Right ventricle myocardium superior (tissue), 1 donor: ENCODE results near the gene TIAM1. TPM values are rescaled to one million over a fixed set of nuclear protein-coding genes. Genes with fewer than 3 reads are reported as not detected.
A peak's percentile ranks its signal among the peaks of the same experiment; 100 is the strongest.

Experiments used
- ATAC-seq: fragments of 200-7000 bp; cut with Tn5 transposase; one replicate; pipeline ENCODE4 v1.9.1; 2020; ENCODE audit warnings: mild to moderate bottlenecking; ENCODE audit not compliant: poor library complexity
- DNase-seq: peaks from one replicate; pipeline ENCODE4 v3.0.0-alpha.2; 2020
- intact Hi-C: fragments of 100-400 bp; cut with DNase I; formaldehyde crosslinking; loops from one replicate; pipeline ENCODE4 v1.11.2; 2022
- total RNA-seq: library from RNA; stranded (reverse); fragmentation: NEBNext Ultra II Directional; extraction: Animal tissue kit (Norgen Biotek cat#: 25700); gene quantifications from one replicate; pipeline ENCODE4 v1.2.1, GENCODE V29; 2021
- donor health status: DM: no; HTN: yes; CAD: no; lungs with severe emphysema.

TIAM1 gene
- total RNA-seq, 1 donor from 2014 or later: 2.9 TPM

DNA sequence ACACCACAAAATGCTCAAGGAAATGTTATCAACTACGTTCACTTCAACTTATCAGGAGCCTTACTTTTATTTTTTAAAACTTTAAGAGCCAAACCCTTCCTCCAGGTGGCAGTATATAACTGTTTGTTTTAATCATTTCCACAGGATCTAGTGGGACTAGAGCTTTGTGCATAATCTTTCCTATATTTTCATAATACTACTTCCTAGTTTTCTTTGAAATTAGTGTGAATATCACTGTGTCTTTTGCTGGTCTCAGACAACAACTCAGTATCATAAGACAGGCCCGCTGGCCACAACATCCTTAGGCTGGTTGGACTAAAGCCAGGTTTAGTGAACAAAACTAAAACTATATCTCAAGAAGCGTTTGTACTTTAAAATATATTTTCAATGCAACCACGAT lies 145.5 kb downstream of the TIAM1 start:
- intact Hi-C loops: loop anchor here (5.0 kb wide), 2 partner anchors 384 to 404 kb away; no protein-coding TSS in a partner anchor
- peak; percentile 53 for ATAC-seq

GRCh38 chr21:31196724-31197123 lies 147.3 kb downstream of the TIAM1 start:
- no peak for ATAC-seq
- intact Hi-C loops: loop anchor here (5.0 kb wide), 2 partner anchors 386 to 406 kb away; no protein-coding TSS in a partner anchor
- no peak for DNase-seq

More for the DNA sequence above, 145.5 kb downstream of the TIAM1 start:
- DNase-seq: no peak

DNA sequence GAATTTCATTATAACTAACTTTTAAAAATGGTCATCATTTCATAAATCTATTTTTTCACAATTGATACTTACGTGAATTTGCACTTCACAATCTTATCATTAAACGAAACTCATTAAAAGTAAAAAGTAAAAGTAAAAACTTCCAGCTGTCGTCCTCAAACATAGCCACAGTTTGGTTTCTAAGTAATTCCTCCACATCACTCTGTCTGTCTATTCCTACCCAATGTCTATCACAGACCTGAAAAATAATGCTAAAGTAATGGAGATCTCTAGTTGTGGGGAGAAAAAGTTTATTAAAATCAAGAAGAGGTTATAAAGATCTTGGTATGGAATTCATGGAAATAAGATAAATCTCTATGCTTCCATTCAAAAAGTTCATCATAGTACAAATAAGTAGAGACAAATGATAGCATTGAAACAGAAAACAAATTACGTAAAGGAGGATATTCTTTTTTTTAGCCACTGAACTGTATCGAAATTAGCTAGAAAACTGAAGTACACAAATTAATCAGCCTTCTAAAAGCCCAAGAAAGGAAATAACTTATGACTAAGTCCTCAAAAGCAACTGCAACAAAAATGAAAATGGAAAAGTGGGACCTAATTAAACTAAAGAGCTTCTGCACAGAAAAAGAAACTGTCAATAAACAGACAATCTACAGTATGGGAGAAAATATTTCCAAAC lies 148.6 kb downstream of the TIAM1 start:
- intact Hi-C loops: loop anchor here (5.0 kb wide), 2 partner anchors 387 to 407 kb away; no protein-coding TSS in a partner anchor
- ATAC-seq: no peak
- DNase-seq: no peak

- DNase-seq (no peak), ATAC-seq (no peak)
- intact Hi-C loops: loop anchor here (5.0 kb wide), 2 partner anchors 388 to 408 kb away; no protein-coding TSS in a partner anchor
Measured at GRCh38 chr21:31194510-31195293, 149.4 kb downstream of the TIAM1 start.

DNA sequence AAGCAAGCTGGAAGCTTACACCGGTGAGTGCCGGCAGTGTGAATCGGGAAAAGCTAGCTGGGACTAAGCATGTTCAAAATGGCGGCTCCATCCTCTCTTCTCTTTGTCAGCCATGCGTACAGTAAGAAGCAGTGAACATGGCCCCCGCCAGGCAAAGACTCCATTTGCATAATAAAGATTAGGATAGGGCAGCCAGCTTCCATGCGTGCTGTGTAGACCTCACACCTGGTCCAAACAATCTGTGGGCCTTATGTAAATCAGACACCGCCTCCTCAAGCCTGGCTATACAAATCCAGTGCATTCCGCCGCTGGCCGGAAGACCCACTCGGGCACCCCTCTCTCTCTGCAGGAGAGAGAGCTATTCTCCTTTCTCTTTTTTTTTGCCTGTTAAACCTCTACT lies 150.3 kb downstream of the TIAM1 start:
- DNase-seq (no peak), ATAC-seq (no peak)
- intact Hi-C loops: no loop called here

DNA sequence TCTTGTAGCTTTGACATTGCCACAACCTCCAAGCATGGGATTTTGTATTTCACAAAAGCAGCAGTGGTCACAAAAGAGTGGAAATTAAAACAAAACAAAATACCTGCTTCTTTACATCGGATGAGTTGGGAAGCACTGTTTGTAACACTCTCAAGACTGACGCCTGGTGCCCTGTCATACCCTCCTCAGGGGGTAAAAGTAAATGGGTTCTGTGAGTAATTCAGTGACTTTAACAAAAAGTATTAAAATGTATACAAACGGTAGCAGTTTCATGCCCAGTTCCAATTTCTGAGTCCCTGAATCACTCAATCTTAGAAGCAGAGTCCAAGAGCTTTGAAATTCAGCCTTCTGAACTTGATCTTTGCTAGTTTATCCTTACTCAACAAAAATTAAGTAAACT lies 152.5 kb downstream of the TIAM1 start:
- intact Hi-C loops: no loop called here
- DNase-seq (no peak), ATAC-seq (no peak)

GRCh38 chr21:31190516-31190915 lies 153.5 kb downstream of the TIAM1 start:
- intact Hi-C loops: no loop called here
- no peak for ATAC-seq
- no peak for DNase-seq

- no peak for ATAC-seq
- intact Hi-C loops: no loop called here
- DNase-seq: no peak
Measured at GRCh38 chr21:31187499-31187898, 156.6 kb downstream of the TIAM1 start.

- ATAC-seq: no peak
- DNase-seq: no peak
- intact Hi-C loops: no loop called here
Measured at GRCh38 chr21:31186916-31187315, 157.1 kb downstream of the TIAM1 start.

- ATAC-seq (no peak), DNase-seq (no peak)
- intact Hi-C loops: no loop called here
Measured at GRCh38 chr21:31185663-31186062, 158.4 kb downstream of the TIAM1 start.

GRCh38 chr21:31184876-31185275 lies 159.2 kb downstream of the TIAM1 start:
- no peak for ATAC-seq
- DNase-seq: no peak
- intact Hi-C loops: loop anchor here (5.0 kb wide), 1 partner anchor 88 kb away; no protein-coding TSS in a partner anchor

DNA sequence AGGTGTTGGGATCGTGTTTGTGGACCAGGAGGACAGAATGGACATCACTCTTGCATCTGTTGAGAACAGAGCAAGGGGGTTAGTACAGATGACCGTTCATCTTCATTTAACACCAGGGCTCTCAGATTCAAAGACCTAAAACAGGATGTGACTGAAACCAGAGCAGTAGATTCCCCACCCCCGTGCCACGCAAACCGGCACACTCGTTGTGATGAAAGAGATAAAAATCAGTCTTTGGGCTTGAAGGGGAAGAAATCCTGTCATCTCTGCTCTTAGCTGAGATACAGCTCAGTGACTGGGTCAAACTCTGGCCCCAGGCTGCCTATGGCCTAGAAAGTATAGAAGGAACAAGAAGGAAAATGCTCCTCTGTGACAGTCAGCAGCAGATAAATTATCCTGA lies 159.6 kb downstream of the TIAM1 start:
- no peak for ATAC-seq
- intact Hi-C loops: loop anchor here (5.0 kb wide), 1 partner anchor 87 kb away; no protein-coding TSS in a partner anchor

DNA sequence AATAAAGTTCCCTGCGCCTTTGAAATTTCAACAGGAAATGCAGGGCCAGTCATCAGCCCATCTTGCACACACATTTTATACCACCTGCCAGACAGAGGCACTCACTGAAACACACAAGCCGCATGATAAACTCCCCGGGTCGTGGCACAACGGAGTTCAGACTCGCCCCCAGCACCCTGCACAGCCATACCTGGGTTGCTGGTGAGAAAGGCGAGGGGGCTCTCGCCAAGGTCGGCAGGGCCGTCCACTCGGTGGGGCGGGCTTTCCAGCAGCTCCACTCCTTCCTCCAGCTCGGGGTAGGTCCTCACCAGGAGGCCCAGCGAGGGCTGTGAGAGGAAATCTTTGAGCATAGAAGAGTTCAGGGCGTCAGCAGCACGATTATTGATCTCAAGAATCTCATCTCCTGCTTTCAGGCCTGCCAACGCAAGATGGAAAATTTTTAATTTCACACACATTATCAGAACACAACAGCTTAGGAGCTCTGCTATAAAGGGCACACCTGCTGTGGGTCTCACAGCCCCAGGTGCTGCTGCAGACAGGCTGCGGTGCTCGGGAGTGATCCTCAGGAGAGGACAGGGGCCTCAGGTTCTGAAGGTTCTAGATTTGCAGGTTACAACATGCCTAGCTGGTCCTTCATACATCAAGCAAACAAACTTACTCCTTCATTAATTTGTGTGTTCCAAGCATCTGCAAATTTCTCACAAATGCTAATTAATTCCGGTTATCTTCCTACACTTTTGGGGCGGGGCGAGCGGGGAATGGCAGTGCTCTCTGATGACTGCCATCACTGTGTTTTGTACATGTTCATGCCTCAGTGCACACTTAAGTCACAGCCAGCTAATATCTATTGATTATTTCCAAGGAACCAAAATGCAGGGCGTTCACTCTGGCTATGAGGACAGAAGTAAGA lies 161.6 kb downstream of the TIAM1 start:
- intact Hi-C loops: loop anchor here (5.0 kb wide), 1 partner anchor 85 kb away; no protein-coding TSS in a partner anchor

More for the DNA sequence above, 159.6 kb downstream of the TIAM1 start:
- DNase-seq: no peak

GRCh38 chr21:31181082-31181750 lies 162.8 kb downstream of the TIAM1 start:
- no peak for ATAC-seq
- no peak for DNase-seq
- intact Hi-C loops: loop anchor here (5.0 kb wide), 1 partner anchor 84 kb away; no protein-coding TSS in a partner anchor

More for the DNA sequence above, 161.6 kb downstream of the TIAM1 start:
- DNase-seq (no peak), ATAC-seq (no peak)

DNA sequence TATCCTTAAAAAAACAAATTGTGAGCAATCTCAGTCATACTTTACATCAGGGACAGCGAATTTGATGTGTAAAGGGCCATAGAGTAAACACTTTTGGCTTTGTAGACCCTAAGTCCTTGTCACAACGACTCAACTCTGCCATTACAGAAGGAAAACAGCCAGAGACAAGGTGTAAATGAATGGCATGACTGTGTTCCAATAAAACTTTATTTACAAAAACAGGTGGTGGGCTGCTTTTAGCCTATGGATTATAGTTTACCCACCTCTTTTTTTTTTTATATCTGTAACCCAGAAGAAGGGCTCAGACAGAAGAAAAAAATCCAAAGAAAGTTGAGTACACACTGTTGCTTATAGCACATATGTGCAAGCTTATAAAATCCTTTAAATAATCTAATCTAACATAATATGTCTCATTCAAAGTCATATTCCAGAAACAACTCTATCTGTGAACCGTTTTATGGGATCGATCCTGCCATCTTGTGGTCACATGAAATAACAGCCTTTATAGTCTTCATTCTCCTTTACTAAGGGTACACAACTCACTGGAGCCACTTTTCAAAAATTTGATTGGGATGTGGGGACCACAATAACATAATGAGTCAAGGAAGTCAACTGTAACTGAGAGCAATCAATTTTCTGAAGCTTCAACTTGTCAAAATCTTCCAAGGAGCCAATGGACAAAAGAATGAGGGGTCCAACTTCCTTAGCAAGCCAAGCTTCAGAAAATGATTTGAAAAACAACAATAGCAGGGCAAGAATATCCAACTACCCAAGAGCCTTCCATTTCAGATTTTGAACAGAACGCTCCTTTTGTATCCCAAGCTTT lies 163.6 kb downstream of the TIAM1 start:
- ATAC-seq (peak; percentile 71), DNase-seq (no peak)
- intact Hi-C loops: loop anchor here (5.0 kb wide), 1 partner anchor 83 kb away; no protein-coding TSS in a partner anchor

DNA sequence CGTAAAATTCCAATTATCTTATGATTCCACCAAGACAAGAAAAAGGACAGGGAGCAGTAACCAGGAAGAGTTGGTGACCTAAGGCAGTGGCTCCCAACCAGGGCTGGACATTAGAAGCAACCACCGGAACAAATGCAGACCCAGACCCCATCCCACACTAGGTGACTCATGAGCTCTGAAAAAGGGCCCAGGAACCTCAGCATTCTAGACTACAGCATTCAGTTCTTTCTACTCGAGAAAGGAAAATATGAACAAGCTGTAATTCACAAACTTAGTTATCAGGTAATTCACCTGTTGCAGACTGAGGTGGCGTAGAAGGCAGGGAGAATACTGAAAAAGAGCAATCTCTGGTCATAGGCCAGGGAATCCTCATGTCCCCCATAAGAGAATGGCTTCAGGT lies 167.3 kb downstream of the TIAM1 start:
- no peak for ATAC-seq
- DNase-seq: no peak
- intact Hi-C loops: loop anchor here (5.0 kb wide), 1 partner anchor 64 kb away; no protein-coding TSS in a partner anchor

DNA sequence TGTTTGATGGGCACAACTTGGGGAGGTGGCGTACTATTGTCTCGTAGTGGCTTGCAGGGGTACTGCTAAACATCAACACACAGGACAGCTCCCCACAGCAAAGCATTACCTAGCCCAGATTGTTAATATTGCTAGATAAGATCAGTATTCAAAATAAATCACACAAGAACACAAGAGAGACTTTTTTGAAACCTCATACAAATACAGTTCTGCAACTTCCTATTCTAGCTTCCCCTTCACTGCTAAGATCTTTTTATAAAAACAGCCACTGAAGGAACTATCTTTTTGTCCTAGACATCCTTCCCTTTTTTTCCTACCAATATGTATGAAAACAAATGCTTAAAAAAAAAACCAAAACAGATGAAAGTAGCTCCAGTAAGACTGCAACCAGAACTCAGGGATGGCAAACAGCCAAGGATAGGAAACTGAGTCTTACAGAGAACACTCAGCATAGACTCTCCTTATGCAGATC lies 167.9 kb downstream of the TIAM1 start:
- intact Hi-C loops: loop anchor here (5.0 kb wide), 1 partner anchor 64 kb away; no protein-coding TSS in a partner anchor
- DNase-seq (no peak), ATAC-seq (peak; percentile 16)
